Measurements from ENCODE around the gene CPOX.

The CPOX gene

GRCh38 chr3:98594628-98595324 lies 1.4 kb upstream of the CPOX start:
- no peak for DNase-seq

DNA sequence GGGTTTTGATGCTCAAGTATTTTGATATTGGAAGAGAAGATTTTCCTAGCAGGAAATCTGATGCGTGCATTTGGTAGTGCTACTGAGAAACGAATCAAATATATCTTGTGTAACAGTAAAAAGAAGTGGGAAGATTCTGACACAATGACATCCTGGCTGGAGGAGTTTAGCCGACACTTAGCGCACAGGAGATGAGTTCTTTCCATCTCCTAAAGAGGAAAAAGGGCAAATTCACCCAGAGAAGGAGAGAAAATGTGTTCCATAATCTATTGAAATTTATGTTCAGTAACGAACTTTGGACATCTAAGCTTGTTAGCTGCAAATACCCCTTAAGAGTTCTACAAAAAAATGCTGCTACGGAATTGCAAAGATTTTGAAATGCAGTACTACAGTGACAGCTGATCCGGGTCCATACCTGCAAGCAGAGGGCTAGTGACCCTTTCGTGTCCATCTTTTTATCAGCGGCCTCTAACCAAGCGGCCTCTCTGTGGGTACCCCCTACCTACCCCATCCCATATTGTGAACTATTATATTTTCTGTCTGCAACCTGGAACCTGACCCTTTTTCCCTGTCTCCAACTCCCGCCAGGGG lies 971 bp downstream of the CPOX start:
- DNase-seq = no peak

DNA sequence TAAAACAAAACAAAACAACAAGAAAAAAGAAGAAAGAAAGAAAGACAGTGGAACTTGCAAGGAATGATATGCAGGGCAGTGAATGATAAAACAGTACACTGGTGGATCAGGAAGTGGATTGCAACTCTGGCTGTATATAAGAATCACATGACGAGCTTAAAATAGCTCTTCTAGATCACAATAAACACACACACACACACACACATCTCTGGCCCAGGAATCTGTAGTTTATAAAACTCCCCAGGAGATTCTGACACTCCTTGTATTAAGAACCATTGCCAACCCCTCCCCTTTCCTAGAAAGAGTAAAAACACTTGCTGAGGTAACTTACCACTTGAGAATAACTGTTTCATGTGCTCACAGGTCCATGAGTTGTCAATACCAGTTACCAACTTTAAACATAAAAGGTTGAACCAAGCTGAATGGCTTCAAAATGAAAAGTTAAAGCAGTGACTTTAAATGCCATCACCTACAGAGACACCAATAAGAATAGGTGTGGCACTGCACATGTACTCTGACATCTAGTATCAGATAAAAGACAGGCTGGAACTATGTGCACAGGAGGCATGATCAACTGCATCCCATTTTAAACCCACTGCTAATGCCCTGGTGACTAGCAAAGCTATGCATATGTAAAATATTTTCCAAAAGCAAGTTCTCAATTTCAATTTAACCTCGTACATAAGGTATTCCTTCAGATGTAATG lies 3.9 kb downstream of the CPOX start:
- no peak for DNase-seq

DNA sequence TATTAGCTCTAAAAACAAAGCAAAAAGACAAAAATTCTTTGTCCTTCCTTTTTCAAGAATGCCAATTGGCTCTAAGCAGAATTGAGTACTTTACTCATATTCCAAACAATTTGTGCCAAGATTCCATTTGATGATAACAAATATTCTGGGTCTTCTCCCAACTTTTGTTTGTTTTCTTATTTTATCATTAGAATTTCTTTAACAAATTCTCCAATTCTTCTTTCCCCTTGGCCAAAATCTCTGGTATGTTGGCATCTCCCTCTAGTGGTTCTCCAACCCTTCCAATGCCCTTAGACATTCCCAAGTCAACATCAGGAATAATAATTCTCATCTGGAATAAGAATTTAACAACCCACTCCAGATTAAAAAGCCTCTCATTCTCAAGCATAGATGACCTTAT lies 5.3 kb downstream of the CPOX start:
- no peak for DNase-seq

- DNase-seq = no peak
Observed at GRCh38 chr3:98587654-98588053, 5.8 kb downstream of the CPOX start.

DNA sequence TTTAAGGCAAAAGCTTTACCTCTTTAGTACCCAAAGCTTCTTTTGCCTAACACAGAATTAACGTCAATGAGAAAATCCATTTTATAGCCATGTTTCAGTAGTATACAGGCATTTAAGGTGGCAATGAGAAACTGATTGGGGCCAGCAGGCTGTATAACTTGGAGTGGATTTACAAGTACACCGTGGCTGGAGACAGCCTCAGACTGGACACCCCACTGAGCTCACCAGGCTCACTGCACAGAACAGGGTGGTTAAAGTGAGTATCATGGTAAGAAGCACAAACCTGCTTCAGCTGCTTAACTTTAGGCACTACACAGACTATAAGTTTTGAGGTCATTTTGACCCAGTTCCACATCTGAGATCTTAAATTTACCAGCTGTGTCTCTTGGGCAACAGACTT lies 8.9 kb downstream of the CPOX start:
- DNase-seq = no peak

DNA sequence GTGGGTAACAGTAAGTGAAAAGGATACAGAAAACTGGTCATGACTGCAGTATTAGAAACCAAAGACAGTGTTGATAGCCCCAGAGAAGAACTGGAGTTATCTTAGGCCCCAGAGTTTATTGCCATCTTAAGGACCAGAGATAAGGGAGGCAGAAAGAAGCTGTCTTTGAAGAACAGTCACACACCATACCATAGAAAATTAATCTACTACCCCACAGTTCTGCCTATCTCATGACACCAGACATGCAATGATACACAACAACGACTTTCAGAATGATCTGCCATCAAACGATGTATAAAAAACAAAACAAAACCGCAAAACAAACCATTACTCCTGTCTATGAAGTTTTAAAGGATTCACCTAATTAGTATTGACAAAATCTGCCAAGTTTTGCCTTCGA lies 9.6 kb downstream of the CPOX start:
- no peak for DNase-seq

GRCh38 chr3:98582042-98582441 lies 11.4 kb downstream of the CPOX start:
- DNase-seq = no peak

GRCh38 chr3:98581474-98581873 lies 11.9 kb downstream of the CPOX start:
- DNase-seq = no peak

DNA sequence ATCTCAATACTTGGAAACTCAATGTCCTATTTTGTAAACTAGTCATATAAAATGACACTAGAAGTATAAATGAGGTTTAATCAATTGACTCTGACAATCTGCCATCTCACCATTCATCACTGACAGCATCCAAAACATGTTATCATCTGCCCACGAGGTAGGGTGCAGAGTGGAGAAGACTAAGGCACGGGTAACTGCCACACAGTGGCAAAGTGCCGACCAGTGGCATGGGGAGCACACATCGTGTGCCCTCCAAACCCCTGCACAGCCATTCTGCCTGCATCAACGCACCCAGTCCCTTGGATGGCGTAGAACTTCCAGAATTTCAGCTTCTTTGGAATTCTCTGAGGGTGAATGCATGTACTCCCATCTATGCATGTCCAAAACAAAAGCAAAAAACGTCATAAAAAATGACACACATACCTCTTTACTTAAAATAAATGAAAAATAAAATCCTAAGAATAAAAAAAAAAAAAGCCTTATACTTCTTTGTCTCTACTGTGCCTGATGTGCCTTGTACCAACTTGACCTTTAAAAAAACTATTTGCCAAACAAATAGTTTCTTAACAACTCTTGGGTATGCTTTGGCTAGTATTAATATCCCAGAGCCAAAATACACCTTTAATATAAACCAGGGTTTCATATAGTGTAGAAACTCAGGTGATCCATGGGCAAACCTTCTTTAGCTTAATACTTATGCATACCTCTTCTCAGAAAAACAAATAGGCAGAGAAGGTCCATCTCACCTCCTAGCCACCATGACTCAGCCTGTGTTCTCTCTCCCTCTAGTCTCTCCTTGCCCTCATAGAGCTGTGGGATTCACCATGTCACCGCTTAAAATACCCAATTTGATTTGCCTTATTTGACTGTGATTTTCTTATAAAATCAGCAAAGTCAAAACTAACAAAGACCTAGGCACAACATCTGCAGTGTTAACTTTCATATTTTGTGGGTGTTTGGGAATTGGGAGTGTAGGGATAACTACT lies 12.7 kb downstream of the CPOX start:
- DNase-seq = no peak

- DNase-seq = no peak
Observed at GRCh38 chr3:98577178-98577895, 16.1 kb downstream of the CPOX start.

DNA sequence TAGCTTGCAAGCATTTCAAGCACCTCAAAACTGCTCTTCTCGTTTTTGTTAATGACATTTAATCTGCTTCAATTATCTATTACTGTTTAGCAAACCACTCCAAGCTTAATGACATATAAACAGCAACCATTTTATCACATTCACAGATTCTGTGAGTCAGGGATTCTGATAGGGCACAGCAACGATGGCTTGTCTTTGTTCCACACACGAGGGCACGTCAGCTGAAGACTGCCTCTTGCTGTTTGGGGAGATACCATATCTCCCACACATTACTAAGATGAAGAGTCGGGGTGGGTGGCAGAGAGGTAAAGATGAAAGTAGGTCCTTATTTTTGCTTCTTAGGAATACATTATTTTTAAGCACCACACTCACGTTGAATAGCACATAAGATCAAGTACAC lies 19.3 kb downstream of the CPOX start:
- no peak for DNase-seq

DNA sequence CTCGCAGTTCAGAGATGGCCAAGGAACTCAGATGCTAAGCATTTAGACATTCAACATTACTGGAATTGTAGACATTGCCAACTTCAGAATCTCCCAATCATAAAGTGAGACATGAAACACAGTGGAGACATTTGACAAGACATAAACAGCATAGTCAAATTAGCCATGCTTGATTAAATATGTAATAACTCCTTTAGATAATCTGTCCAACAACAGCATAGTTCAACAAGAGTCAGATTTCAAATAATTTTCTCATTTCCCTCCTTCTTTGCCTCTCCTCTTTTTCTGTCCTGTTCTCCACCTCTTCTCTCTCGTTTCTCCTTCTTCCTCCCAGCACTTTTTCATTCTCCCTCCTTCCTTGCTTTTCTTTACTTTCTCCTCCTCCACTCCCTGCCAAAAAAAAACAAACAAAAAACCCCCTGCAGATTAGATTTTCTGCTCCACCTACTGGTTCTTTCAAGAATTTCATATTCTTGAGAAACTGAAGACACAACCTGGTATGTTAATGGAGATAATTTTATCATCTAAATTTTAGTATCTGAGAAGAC lies 20.2 kb downstream of the CPOX start:
- DNase-seq = no peak

DNA sequence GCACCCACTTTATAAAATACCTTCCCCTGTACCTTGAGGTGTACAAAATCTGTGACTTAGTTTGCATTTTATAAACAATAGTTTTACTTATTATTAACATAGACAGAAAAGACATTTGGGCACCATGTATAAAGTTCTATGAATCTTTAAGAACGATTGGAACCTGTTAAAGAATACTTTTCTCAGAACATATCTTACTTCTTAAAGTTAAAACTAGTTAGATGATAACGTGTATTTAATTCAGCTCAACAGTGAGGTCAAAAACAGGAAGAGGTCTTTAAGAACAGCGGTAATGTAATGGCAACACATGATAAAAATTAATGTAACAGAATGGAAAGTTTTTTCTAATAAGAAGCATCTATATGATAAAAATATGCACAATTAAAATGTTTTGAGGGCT lies 25.0 kb downstream of the CPOX start:
- DNase-seq = no peak

DNA sequence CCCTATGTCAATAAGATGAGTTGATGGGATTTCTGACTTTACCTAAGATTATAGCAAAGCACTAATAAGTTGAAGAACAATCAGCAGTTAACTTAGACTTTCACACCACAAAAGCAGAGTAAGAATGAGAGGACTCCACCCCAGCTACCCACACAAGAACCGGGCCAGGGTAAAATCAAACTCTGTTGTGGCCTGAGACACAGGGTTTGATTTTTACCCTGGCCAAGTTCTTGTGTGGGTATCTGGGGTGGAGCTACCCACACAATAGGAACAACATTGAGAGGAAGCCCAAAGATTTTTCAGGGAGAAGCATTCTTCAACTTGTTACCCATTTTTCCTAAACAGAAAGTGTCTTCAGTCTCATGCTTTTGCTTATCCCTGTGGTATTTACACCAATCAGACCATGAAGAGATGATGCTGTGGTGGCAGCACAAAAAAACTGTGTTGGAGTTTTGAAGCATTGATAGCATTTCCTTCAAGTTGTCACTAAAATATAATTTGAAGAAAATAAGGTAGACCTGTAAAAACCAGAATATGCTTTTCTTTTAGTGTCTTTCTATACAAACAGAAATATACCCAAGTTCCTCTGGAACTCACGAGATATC lies 25.6 kb downstream of the CPOX start:
- no peak for DNase-seq

GRCh38 chr3:98565843-98566242 lies 27.6 kb downstream of the CPOX start:
- no peak for DNase-seq

GRCh38 chr3:98565237-98565643 lies 28.2 kb downstream of the CPOX start:
- no peak for DNase-seq

DNA sequence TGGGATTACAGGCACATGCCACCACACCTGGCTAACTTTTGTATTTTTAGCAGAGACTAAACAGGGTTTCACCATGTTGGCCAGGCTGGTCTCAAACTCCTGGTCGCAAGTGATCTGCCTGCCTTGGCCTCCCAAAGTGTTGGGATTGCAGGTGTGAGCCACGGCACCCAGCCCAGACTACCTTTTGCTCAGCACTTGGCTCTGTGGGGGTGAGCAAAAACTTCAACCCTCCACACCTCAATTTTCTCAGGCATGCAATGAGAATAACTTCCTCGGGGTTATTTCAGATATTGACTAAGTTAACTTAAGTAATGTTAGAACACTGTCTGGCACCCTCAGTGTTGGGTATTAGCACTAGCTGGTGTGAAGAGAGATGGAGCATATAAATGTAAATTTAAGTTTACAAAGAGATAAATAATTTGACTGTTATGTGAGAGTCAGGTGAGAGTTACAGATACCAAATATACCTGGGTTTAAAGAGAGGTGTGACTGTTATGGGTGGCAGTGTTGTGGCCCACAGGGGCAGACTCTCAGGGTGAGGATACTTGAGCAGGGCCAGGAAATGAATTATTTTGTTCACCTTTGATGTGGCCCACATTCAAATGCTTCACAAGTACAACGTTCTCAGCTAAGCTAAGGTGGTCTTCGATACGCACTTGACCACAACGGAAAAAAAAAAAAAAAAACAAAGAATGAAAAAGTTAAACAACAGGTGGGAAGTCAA lies 29.0 kb downstream of the CPOX start:
- no peak for DNase-seq

- DNase-seq = no peak
Observed at GRCh38 chr3:98563661-98564281, 29.6 kb downstream of the CPOX start.

DNA sequence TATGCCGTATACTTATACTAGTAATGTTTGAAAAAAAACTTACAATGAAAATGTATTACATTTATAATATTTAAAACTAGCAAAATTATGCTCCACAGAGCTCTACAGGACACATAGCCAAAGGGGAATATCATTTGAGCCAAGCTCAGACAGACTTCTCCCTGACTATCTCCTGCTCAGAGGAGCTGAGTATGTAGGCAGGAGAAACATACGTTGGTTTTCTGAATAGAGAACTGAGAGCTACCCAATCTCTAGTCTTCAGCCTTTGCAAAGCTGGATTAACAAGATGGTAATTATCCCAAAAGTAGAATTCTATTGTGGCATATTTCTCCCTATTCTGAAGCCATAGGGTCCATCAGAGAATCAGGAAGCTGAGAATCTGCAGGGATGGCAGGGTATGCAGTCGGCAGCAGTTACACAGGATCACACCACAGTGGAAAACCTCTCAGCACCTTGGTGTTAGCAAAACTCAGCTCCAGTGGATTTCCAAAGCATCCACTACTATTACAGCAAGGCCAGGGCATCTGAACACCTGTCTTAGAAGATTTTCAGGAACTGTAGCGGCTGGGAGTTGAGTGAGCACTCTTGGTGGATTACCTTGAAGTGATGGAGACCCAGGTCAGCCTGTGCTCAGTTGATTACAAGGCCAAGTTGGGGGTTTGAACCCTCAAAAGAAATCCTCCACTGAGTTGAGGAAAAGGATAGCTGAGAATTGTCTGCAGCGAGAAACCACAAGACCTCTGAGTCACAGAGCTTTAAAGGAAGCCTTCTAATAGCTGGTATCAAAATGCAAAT lies 31.5 kb downstream of the CPOX start:
- DNase-seq = no peak

All from activated CD8-positive, alpha-beta memory T cell treated with anti-CD3 and anti-CD28 coated beads, Interleukin-2, amount 50 U/mL, for 48 hours (primary cell).